B cell (primary cell): ENCODE results near the gene MRPL41.
"Not testable (repeated sequence)": the region's sequence is repeated elsewhere in the genome, so short reads cannot be mapped to it uniquely, and the experiment has no call there.

ENCODE experiments used
- CTCF ChIP-seq: fragments of 200-600 bp; IDR thresholded peaks from one replicate; pipeline ENCODE4 v1.8.0; 2022; ENCODE audit warnings: antibody characterized with exemption, mild to moderate bottlenecking
- EZH2 ChIP-seq: IDR thresholded peaks from 2 replicates; pipeline ENCODE4 v1.6.1; 2012; ENCODE audit warnings: borderline replicate concordance, low read depth, mild to moderate bottlenecking, moderate library complexity, low read length; ENCODE audit not compliant: insufficient read depth, poor library complexity, severe bottlenecking

- not testable (repeated sequence) for TF ChIP-seq EZH2, CTCF
Measured at GRCh38 chr9:137596577-137596976, 44.9 kb downstream of the MRPL41 start.
